Neural progenitor cell (in vitro differentiated cells): ENCODE measurements around the gene ZHX3. TPM values are rescaled to one million over a fixed set of nuclear protein-coding genes. Genes with fewer than 3 reads are reported as not detected.

ENCODE experiments used
- DNase-seq: peaks from one replicate; pipeline ENCODE4 v3.0.0-alpha.2; 2016; ENCODE audit warnings: low spot score
- H2AFZ ChIP-seq: fragments of 200-600 bp; sonication (generic); replicated peaks from 2 replicates; pipeline ENCODE4 v1.6.1; 2016; ENCODE audit warnings: antibody characterized with exemption
- H3F3A ChIP-seq: fragments of 200-600 bp; sonication (generic); 2 replicates; pipeline ENCODE4 v1.6.1; 2016; ENCODE audit warnings: antibody characterized with exemption, low read depth
- H3K27ac ChIP-seq: fragments of 200-600 bp; sonication (generic); 2 replicates; pipeline ENCODE4 v1.5.1; 2016; ENCODE audit warnings: mild to moderate bottlenecking
- H3K27me3 ChIP-seq: fragments of 200-600 bp; sonication (generic); 2 replicates; pipeline ENCODE4 v1.6.1; 2016; ENCODE audit warnings: mild to moderate bottlenecking, moderate library complexity
- H3K36me3 ChIP-seq: fragments of 200-600 bp; sonication (generic); 2 replicates; pipeline ENCODE4 v1.5.1; 2016
- H3K4me1 ChIP-seq: fragments of 200-600 bp; sonication (generic); 2 replicates; pipeline ENCODE4 v1.6.1; 2016; ENCODE audit warnings: mixed run types
- H3K4me2 ChIP-seq: fragments of 200-600 bp; sonication (generic); 2 replicates; pipeline ENCODE4 v1.6.1; 2016
- H3K4me3 ChIP-seq: fragments of 200-600 bp; sonication (generic); 2 replicates; pipeline ENCODE4 v1.5.1; 2016
- H3K79me2 ChIP-seq: fragments of 200-600 bp; sonication (generic); 2 replicates; pipeline ENCODE4 v1.6.1; 2016; ENCODE audit warnings: low read depth
- H3K9ac ChIP-seq: fragments of 200-600 bp; sonication (generic); 2 replicates; pipeline ENCODE4 v1.6.1; 2016
- H3K9me3 ChIP-seq: fragments of 200-600 bp; sonication (generic); 2 replicates; pipeline ENCODE4 v1.5.1; 2016; ENCODE audit warnings: low read depth
- H4K20me1 ChIP-seq: fragments of 200-600 bp; sonication (generic); 2 replicates; pipeline ENCODE4 v1.6.1; 2016; ENCODE audit warnings: low read depth
- H3K27ac Mint-ChIP-seq: 3 replicates; pipeline ENCODE4 v1.8.0; 2021; ENCODE audit warnings: mixed read lengths
- H3K27me3 Mint-ChIP-seq: 2 replicates; pipeline ENCODE4 v1.8.0; 2022; ENCODE audit warnings: low read depth, mild to moderate bottlenecking, inconsistent platforms, moderate library complexity, mixed read lengths; ENCODE audit not compliant: insufficient read depth
- H3K36me3 Mint-ChIP-seq: 3 replicates; pipeline ENCODE4 v1.8.0; 2021; ENCODE audit warnings: mixed read lengths
- H3K4me1 Mint-ChIP-seq: 3 replicates; pipeline ENCODE4 v1.8.0; 2021; ENCODE audit warnings: mixed read lengths
- H3K4me3 Mint-ChIP-seq: 3 replicates; pipeline ENCODE4 v1.8.0; 2021; ENCODE audit warnings: mild to moderate bottlenecking, moderate library complexity, mixed read lengths
- H3K9me3 Mint-ChIP-seq: 3 replicates; pipeline ENCODE4 v1.8.0; 2020; ENCODE audit warnings: mixed read lengths
- CTCF ChIP-seq: fragments of 200-600 bp; sonication (generic); IDR thresholded peaks from 2 replicates; pipeline ENCODE4 v1.5.1; 2017; ENCODE audit warnings: antibody characterized with exemption, mild to moderate bottlenecking
- EZH2 ChIP-seq: fragments of 200-600 bp; sonication (generic); IDR thresholded peaks from 2 replicates; pipeline ENCODE4 v1.6.1; 2017; ENCODE audit warnings: antibody characterized with exemption, mild to moderate bottlenecking, moderate library complexity
- EZH2phosphoT487 ChIP-seq: fragments of 200-600 bp; sonication (generic); IDR thresholded peaks from 2 replicates; pipeline ENCODE4 v1.6.1; 2017; ENCODE audit warnings: antibody characterized with exemption
- total RNA-seq: library from RNA; depleted of rRNA; stranded (reverse); fragments of >200 nt; gene quantifications from 2 replicates; pipeline ENCODE4 v1.2.3, GENCODE V29; 2015; ENCODE audit warnings: low replicate concordance

The ZHX3 gene
- total RNA-seq, 1 donor from 2014 or later = 6.8 TPM

- no peak overlapping the region for H3K4me3 Mint-ChIP-seq
- Histone ChIP-seq H3K4me3 (no peak overlapping the region), H3K4me2 (no peak overlapping the region), H4K20me1 (peaks cover 33% of the 10 kb centered on the region), H3K4me1 (peaks cover 35% of the 10 kb centered on the region), H3K9me3 (no peaks in the 10 kb centered on the region), H3K27me3 (no peaks in the 10 kb centered on the region), H2AFZ (no peak overlapping the region), H3K27ac (peak overlapping the region; percentile 89), H3K36me3 (no peaks in the 10 kb centered on the region), H3F3A (peaks cover 58% of the 10 kb centered on the region), H3K79me2 (no peaks in the 10 kb centered on the region), H3K9ac (no peak overlapping the region)
- no peaks in the 10 kb centered on the region for H3K9me3 Mint-ChIP-seq
- H3K27ac Mint-ChIP-seq = no peak overlapping the region
- H3K4me1 Mint-ChIP-seq = peaks cover 14% of the 10 kb centered on the region
- DNase-seq = no peak
- no peaks in the 10 kb centered on the region for H3K27me3 Mint-ChIP-seq
- no peak for TF ChIP-seq EZH2
- no peak for TF ChIP-seq CTCF
- TF ChIP-seq EZH2phosphoT487 = no peak
- H3K36me3 Mint-ChIP-seq = peaks cover 54% of the 10 kb centered on the region
Observed at GRCh38 chr20:41173791-41174341, 143.7 kb downstream of the ZHX3 start.

- TF ChIP-seq CTCF (peak; percentile 98), EZH2 (no peak), EZH2phosphoT487 (no peak)
- Mint-ChIP-seq H3K4me1 (peaks cover 8% of the 10 kb centered on the region), H3K27ac (no peak overlapping the region), H3K9me3 (no peaks in the 10 kb centered on the region), H3K4me3 (no peak overlapping the region), H3K36me3 (peaks cover 52% of the 10 kb centered on the region), H3K27me3 (no peaks in the 10 kb centered on the region)
- H3K4me1 ChIP-seq = peaks cover 29% of the 10 kb centered on the region
- peaks cover 52% of the 10 kb centered on the region for H3F3A ChIP-seq
- H3K9me3 ChIP-seq = no peaks in the 10 kb centered on the region
- no peak overlapping the region for H3K4me2 ChIP-seq
- no peak overlapping the region for H3K9ac ChIP-seq
- no peaks in the 10 kb centered on the region for H3K79me2 ChIP-seq
- H3K36me3 ChIP-seq = no peaks in the 10 kb centered on the region
- H4K20me1 ChIP-seq = peaks cover 33% of the 10 kb centered on the region
- peak; percentile 89 for DNase-seq
- peak overlapping the region; percentile 89 for H3K27ac ChIP-seq
- no peak overlapping the region for H3K4me3 ChIP-seq
- no peak overlapping the region for H2AFZ ChIP-seq
- H3K27me3 ChIP-seq = no peaks in the 10 kb centered on the region
Observed at GRCh38 chr20:41173161-41173721, 144.3 kb downstream of the ZHX3 start.

GRCh38 chr20:41172296-41173140, 145.0 kb downstream of the ZHX3 start:
- no peak overlapping the region for H3K27ac Mint-ChIP-seq
- peak overlapping the region; percentile 33 for H3K27ac ChIP-seq
- H3K36me3 Mint-ChIP-seq = peaks cover 47% of the 10 kb centered on the region
- H3K9me3 ChIP-seq = no peaks in the 10 kb centered on the region
- H3F3A ChIP-seq = peaks cover 47% of the 10 kb centered on the region
- TF ChIP-seq EZH2phosphoT487 (no peak), CTCF (no peak), EZH2 (no peak)
- H3K36me3 ChIP-seq = no peaks in the 10 kb centered on the region
- H3K4me1 ChIP-seq = peaks cover 26% of the 10 kb centered on the region
- H3K4me1 Mint-ChIP-seq = peaks cover 2% of the 10 kb centered on the region
- H3K9ac ChIP-seq = no peak overlapping the region
- no peaks in the 10 kb centered on the region for H3K27me3 Mint-ChIP-seq
- H3K4me3 ChIP-seq = no peak overlapping the region
- peaks cover 33% of the 10 kb centered on the region for H4K20me1 ChIP-seq
- H3K9me3 Mint-ChIP-seq = no peaks in the 10 kb centered on the region
- H3K27me3 ChIP-seq = no peaks in the 10 kb centered on the region
- no peak overlapping the region for H2AFZ ChIP-seq
- no peaks in the 10 kb centered on the region for H3K79me2 ChIP-seq
- DNase-seq = no peak
- no peak overlapping the region for H3K4me3 Mint-ChIP-seq
- no peak overlapping the region for H3K4me2 ChIP-seq
